ENCODE data around the gene GPS1.

The GPS1 gene

GRCh38 chr17:82097919-82098168 lies 46.1 kb downstream of the GPS1 start:
- in situ Hi-C loops (cut with MboI; ENCODE audit: low sequenced_read_pairs), result no loop called here

DNA sequence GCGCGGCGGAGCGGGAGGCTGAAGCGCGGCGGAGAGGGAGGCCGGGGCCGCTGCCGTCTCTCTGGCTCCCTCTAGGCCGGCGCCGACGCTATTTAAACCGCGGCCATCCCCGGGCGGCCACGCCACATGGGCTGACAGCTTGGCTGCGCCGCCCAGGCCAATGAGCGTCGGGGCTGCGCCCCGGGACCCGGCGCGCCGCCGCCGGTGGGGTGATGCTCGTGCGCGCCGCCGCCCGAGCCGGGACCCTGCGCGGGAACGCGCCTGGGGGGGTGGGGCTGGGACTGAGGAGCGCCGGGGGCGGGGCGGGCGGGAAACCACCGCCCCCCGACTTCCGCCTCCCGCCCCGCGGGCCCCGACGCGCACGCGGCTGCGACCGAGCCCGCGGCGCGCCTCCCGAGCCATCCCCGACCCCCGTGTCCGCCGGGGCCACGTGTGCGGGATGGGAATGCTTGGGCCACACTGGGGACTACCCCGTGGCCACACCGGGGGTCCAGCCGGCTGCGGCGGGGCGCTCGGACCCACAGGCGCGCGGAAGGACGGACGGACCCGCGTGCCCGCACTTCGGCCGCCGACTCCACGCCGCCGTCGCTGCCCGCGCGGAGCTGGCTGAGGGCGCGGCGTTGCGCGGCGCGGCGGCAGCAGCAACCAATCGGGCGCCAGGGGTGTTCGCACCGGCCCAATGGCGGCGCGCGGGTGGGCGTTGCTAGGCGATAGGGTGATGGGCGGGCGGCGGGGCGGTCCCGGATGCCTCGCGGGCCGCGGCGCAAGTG lies 46.7 kb downstream of the GPS1 start, which contains the start of gene FASN:
FASN (minus strand) TSS at position 68 of the 770 bp plus-strand sequence. CDS start 1,791 bp downstream, outside the sequence.
- in situ Hi-C loops (cut with MboI; ENCODE audit: low sequenced_read_pairs), result no loop called here

GRCh38 chr17:82098939-82099763 lies 47.5 kb downstream of the GPS1 start:
- in situ Hi-C loops (cut with MboI; ENCODE audit: low sequenced_read_pairs), result no loop called here

DNA sequence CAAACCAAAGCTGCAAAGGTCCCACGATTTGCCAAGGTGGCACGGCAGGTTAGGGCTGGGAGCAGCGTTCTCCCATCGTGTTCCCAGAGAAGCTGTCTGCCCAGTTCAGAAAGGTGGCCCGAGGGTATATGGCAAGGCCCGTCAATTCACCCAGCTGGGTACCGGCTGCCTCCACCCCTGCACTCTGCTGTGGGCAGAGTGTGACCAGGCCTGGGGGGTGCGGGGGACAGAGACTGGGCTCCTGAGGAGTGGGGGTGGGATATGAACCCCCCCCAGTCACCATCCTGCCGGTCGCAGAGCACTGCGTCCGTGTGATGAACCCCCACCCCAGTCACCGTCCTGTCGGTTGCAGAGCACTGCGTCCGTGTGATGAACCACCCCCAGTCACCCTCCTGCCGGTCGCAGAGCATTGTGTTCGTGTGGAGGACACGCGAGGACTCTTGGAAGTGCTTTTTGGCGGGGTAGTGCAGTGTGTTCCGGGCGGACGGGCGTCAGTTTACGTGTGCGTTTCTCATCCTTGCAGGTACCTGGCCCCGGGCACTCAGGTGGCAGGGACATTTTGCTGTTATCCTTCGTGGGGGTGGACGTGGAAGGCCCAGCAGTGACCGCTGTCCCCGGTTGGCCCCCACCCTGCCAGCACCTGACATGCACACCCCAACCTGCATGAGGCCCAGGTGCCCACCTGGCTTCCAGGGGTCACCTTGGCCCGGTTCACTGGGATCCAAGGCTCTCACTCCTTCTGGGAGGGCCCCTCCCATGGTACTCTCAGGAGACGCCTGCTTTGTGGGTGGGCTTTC lies 49.0 kb downstream of the GPS1 start:
- in situ Hi-C loops (cut with MboI; ENCODE audit: low sequenced_read_pairs), result no loop called here

DNA sequence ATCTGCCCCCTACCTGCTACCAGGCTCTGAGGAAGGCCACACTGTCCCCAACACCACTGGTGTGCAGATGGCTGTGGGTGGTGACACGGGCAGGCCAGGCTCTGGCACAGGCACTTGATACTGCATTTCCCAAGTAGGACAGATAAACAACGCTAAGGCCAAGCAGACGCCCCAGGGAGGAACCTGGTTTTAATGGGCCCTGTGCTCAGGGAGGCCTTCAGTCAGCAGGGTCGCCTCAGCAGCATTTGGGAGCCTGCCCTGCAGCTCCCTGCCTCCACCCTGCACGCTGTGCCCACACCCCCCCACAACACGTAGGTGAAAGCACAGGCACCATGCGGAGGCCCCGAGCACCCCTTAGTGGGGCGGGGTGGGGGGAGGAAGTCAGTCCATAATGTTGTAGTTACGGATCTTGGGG lies 49.6 kb downstream of the GPS1 start:
- in situ Hi-C loops (cut with MboI; ENCODE audit: low sequenced_read_pairs), result no loop called here

DNA sequence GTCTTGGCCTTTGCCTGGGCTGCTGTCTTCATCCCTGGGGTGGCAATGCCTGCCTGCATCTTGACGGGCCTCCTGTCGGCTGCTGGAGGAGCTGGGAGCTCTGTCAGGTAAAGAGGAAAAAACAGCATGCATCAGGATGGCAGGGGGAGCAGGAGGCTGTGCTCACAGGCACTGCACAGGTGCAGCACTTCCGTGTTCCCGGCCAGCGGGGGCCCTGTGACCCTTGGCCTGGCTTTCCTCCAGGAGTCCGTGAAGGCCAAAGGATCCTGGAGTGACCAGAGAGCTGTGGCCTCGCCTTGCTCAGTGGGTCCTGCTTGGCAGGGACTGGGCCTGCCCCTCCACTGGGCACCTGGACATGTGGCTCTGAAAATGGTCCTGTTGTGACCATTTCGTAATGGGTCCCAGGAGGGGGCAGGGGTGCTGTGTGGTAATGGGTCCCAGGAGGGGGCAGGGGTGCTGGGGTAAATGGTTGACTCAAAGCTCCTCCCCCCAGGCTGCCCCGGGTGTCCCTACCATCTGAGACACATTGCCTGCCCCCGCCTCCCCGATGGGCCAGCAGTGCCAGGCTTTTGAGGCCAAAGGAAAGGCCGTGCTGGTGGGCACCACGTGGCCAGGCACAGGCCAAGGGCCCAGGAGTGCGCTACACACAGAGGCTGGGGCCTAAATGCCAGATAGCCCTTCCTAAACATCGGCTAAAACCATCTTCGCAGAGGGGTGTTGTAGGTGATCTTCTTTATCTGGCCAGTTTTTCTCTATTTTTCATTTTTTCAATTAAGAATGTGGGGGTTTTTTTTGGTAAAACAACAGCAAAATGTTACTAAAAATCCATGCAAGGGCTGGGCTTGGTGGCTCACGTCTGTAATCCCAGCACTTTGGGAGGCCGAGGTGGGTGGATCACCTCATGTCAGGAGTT lies 50.3 kb downstream of the GPS1 start:
- in situ Hi-C loops (cut with MboI; ENCODE audit: low sequenced_read_pairs), result no loop called here

DNA sequence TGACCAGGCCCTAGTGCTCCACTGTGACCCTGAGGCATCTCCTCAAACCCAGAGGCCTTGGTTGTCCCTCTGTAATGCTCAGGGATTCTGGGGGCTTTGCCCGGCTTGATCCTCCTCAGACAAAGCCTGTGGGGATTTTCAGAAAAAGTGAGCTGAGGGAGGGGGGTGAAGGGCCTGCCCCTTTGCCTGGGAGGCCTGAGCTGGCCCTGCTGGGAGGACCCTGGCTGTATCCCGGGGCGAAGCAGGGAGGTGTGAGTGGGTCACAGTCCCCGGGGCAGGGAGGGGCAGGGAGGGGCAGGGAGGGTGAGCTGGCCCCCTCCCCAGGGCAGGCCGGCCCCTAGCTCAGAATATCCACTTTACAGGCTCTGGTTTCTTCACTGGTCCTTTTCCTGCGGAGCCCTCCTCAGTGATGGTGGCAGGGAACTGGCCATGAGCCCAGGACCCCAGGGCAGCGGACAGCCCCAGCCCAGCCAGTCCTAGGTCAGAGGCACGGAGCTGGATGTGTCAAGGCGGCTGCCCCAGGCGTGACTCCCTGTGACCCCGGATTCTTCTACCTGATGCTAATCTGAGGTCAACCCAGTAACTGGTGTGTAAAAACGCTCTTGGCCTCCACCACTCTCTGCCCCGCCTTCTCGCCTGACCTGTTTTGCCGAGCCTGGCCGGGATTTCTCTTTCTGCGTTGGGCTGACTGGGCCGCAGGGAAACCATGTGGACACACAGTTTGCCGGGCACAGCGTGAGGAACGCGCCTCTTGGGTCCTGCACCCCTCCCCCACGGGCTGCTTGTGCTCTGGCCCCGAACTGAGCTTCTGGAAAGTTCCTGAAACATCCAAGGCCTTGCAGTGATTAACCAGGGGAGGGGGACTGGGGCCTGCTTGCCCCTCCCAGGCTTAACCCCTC lies 52.1 kb downstream of the GPS1 start:
- in situ Hi-C loops (cut with MboI; ENCODE audit: low sequenced_read_pairs), result no loop called here

DNA sequence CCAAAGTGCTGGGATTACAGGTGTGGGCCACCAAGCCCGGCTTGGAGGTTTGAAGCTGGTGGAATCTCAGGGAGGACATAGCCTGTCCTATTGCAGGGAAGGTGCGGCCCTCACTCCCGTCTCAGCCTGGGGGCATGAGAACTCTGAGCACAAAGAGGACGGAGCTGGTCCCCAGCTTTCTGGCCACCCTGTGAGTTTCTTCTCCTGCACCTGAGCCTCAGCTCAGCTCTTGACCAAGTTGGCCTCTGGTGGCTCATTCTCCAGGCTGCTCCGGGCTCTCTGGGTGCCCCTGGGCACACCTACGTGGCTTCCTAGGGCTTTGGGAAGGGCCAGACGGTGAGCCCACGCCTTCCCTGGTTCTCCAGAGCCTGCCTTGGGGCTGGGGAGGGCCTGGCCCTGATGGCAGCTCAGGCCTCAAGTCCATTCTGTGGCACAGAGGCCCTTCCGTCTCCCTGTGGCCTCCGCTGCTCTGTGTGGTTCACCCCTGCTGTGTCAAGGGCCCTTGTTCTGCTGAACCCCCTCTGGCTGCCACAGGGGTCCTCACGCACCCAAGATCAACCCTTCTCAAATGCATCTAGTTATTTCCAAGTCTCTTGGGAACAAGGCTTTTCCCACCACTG lies 53.2 kb downstream of the GPS1 start:
- in situ Hi-C loops (cut with MboI; ENCODE audit: low sequenced_read_pairs), result no loop called here

- in situ Hi-C loops (cut with MboI; ENCODE audit: low sequenced_read_pairs), result no loop called here
Measured at GRCh38 chr17:82105417-82105881, 53.8 kb downstream of the GPS1 start.

- in situ Hi-C loops (cut with MboI; ENCODE audit: low sequenced_read_pairs), result no loop called here
Measured at GRCh38 chr17:82105882-82106687, 54.4 kb downstream of the GPS1 start.

- in situ Hi-C loops (cut with MboI; ENCODE audit: low sequenced_read_pairs), result no loop called here
Measured at GRCh38 chr17:82106688-82107305, 55.1 kb downstream of the GPS1 start.
